Activated CD4-positive, alpha-beta T cell treated with anti-CD3 and anti-CD28 coated beads, Interleukin-2, amount 10 ng/mL, durations not matched to agents 24 days and 14 days (primary cell): Measurements from ENCODE around the gene RNF222. TPM values are rescaled to one million over a fixed set of nuclear protein-coding genes. Genes with fewer than 3 reads are reported as not detected.
"Not testable (repeated sequence)": the region's sequence is repeated elsewhere in the genome, so short reads cannot be mapped to it uniquely, and the experiment has no call there.

Experiments
- DNase-seq: peaks from one replicate; pipeline ENCODE4 v3.0.0; 2022
- H3K27ac Mint-ChIP-seq: one replicate; pipeline ENCODE4 v1.8.0; 2022; ENCODE audit warnings: mild to moderate bottlenecking, mixed read lengths
- H3K27me3 Mint-ChIP-seq: one replicate; pipeline ENCODE4 v1.8.0; 2022; ENCODE audit warnings: mixed read lengths
- H3K36me3 Mint-ChIP-seq: one replicate; pipeline ENCODE4 v1.8.0; 2022; ENCODE audit warnings: low read depth, mild to moderate bottlenecking, mixed read lengths
- H3K4me1 Mint-ChIP-seq: one replicate; pipeline ENCODE4 v1.8.0; 2021; ENCODE audit warnings: mixed read lengths
- H3K4me3 Mint-ChIP-seq: one replicate; pipeline ENCODE4 v1.8.0; 2022; ENCODE audit warnings: mild to moderate bottlenecking, moderate library complexity, mixed read lengths
- H3K9me3 Mint-ChIP-seq: one replicate; pipeline ENCODE4 v1.8.0; 2021; ENCODE audit warnings: mixed read lengths
- intact Hi-C: fragments of 100-400 bp; cut with micrococcal nuclease; formaldehyde crosslinking; loops from one replicate; pipeline ENCODE4 v1.15.1; 2023
- total RNA-seq: library from RNA; stranded (reverse); gene quantifications from 2 replicates; pipeline ENCODE4 v1.2.3, GENCODE V29; 2022

The RNF222 gene
- total RNA-seq, 1 donor from 2014 or later: not detected

DNA sequence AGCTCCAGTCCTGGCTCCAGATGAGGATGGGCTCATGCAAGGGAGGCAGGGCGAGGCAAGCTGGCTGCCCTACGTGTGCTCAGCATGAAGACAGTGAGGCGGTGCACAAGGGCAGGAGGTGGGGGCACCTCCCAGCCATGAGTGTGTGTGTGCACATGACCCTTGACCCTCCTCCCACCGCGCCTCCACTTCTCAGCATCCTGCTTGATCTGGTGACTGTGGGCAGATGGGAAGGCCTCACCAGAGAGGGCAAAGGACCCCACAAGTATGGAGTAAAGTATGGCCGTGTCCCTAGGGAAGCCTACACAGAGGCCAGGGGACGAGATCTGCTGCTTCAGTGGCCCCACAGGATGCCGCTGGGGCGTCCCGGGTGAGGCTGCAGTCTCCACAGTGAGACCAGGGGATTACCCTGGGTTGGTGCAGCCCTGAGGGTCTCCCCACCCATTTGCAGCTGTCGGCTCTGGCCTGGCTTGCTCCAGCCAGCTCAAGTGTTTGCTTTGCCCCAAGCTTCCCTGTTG lies 7.9 kb upstream of the RNF222 start:
- no peak for DNase-seq
- no peaks in the 10 kb centered on the region for H3K36me3 Mint-ChIP-seq
- no peak overlapping the region for H3K4me3 Mint-ChIP-seq
- H3K27me3 Mint-ChIP-seq: peaks cover 9% of the 10 kb centered on the region
- no peaks in the 10 kb centered on the region for H3K9me3 Mint-ChIP-seq
- intact Hi-C loops: no loop called here
- peaks cover 7% of the 10 kb centered on the region for H3K4me1 Mint-ChIP-seq
- H3K27ac Mint-ChIP-seq: no peak overlapping the region

GRCh38 chr17:8402921-8403536 lies 5.4 kb upstream of the RNF222 start:
- H3K4me3 Mint-ChIP-seq: no peak overlapping the region
- DNase-seq: no peak
- no peaks in the 10 kb centered on the region for H3K36me3 Mint-ChIP-seq
- H3K4me1 Mint-ChIP-seq: no peaks in the 10 kb centered on the region
- peaks cover 15% of the 10 kb centered on the region for H3K27me3 Mint-ChIP-seq
- intact Hi-C loops: no loop called here
- no peaks in the 10 kb centered on the region for H3K9me3 Mint-ChIP-seq
- H3K27ac Mint-ChIP-seq: no peak overlapping the region

- H3K27ac Mint-ChIP-seq: no peak overlapping the region
- no peaks in the 10 kb centered on the region for H3K9me3 Mint-ChIP-seq
- intact Hi-C loops: no loop called here
- H3K4me1 Mint-ChIP-seq: no peaks in the 10 kb centered on the region
- DNase-seq: no peak
- no peak overlapping the region for H3K4me3 Mint-ChIP-seq
- peaks cover 25% of the 10 kb centered on the region for H3K27me3 Mint-ChIP-seq
- no peaks in the 10 kb centered on the region for H3K36me3 Mint-ChIP-seq
Observed at GRCh38 chr17:8401107-8401506, 3.5 kb upstream of the RNF222 start.

- Mint-ChIP-seq H3K27me3 (peaks cover 38% of the 10 kb centered on the region), H3K36me3 (no peaks in the 10 kb centered on the region), H3K4me1 (peaks cover 2% of the 10 kb centered on the region), H3K9me3 (no peaks in the 10 kb centered on the region), H3K4me3 (no peak overlapping the region), H3K27ac (no peak overlapping the region)
- intact Hi-C loops: no loop called here
- DNase-seq: no peak
Observed at GRCh38 chr17:8398980-8399379, 1.4 kb upstream of the RNF222 start.

- H3K36me3 Mint-ChIP-seq, H3K4me3 Mint-ChIP-seq, H3K27ac Mint-ChIP-seq, intact Hi-C loops, H3K4me1 Mint-ChIP-seq, H3K9me3 Mint-ChIP-seq, DNase-seq: not testable (repeated sequence)
- H3K27me3 Mint-ChIP-seq: peaks cover 29% of the 10 kb centered on the region
Observed at GRCh38 chr17:8394497-8394896, 3.1 kb downstream of the RNF222 start.

GRCh38 chr17:8393470-8394231 lies 4.0 kb downstream of the RNF222 start:
- intact Hi-C loops: no loop called here

DNA sequence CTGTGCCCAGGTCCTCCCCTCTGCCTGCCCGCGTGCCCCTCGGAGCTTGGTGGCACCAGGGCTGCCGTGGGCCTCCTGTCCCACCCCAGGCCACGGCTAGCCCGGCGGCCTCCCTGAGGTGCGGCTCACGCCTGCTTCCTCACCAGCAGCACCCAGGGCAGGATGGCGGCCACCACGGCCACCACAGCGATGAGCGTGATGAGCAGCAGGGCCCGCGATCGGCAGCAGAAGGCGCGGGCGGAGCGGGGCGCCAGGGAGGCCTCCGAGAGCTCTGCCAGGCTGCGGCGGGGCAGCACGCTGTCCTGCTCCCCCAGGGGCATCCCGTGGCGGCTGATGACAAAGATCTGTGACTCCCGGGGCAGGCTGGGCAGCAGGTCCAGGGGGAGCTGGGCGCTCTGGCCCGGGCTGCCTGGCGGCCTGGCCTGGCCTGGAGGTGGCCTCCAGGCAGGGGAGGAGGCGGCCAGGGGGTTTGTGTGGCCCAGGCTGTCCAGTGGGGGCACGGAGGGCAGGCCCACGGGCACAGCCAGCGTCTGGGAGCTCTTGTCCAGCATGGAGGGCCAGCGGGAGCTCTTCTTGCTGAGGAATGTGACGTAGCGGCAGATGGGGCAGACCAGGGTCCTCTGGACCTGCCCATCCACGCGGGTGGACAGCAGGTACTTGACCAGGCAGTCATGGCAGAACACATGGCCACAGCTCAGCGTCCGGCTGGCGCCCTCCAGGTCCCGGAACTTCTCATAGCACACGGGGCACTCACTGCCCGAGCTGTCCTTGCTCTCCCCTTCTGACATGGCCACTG lies 4.8 kb downstream of the RNF222 start:
- H3K27me3 Mint-ChIP-seq: peaks cover 22% of the 10 kb centered on the region
- H3K4me1 Mint-ChIP-seq: peaks cover 9% of the 10 kb centered on the region
- H3K27ac Mint-ChIP-seq: no peak overlapping the region
- no peaks in the 10 kb centered on the region for H3K36me3 Mint-ChIP-seq
- H3K4me3 Mint-ChIP-seq: no peak overlapping the region
- intact Hi-C loops: no loop called here
- no peak for DNase-seq
- H3K9me3 Mint-ChIP-seq: no peaks in the 10 kb centered on the region

More at GRCh38 chr17:8393470-8394231, 4.0 kb downstream of the RNF222 start:
- H3K4me1 Mint-ChIP-seq: peaks cover 9% of the 10 kb centered on the region
- peak; percentile 77 for DNase-seq
- H3K9me3 Mint-ChIP-seq: no peaks in the 10 kb centered on the region
- H3K27me3 Mint-ChIP-seq: peaks cover 29% of the 10 kb centered on the region
- H3K27ac Mint-ChIP-seq: peak overlapping the region; percentile 81
- H3K4me3 Mint-ChIP-seq: peak overlapping the region; percentile 40
- H3K36me3 Mint-ChIP-seq: no peaks in the 10 kb centered on the region

- Mint-ChIP-seq H3K27me3 (peaks cover 17% of the 10 kb centered on the region), H3K27ac (no peak overlapping the region), H3K9me3 (no peaks in the 10 kb centered on the region), H3K4me1 (peaks cover 9% of the 10 kb centered on the region), H3K36me3 (no peaks in the 10 kb centered on the region), H3K4me3 (no peak overlapping the region)
- intact Hi-C loops: no loop called here
- no peak for DNase-seq
Observed at GRCh38 chr17:8392274-8392673, 5.4 kb downstream of the RNF222 start.

DNA sequence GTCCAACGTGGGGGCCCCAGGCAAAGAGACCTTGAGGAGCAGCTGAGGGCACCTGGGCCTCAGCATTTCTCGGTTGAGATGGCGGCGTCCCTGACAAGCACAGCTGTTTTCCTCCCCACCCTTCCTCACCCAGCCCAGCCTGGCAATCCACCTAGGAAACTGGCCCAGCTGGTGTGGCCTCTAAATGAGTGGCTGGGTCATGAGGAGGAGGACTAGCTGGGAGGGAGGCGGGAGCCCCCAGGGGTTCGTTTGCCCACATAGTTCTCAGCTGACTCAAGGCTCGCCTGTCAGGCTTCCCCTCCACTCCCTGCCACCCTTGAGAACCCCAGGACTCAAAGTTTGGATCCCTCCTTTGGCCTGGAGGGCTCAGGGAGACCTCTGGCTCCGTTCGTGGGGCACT lies 5.9 kb downstream of the RNF222 start:
- H3K36me3 Mint-ChIP-seq: no peaks in the 10 kb centered on the region

GRCh38 chr17:8387914-8388651 lies 9.5 kb downstream of the RNF222 start:
- intact Hi-C loops: loop anchor here (10.0 kb wide), 2 partner anchors 263 to 507 kb away; partner anchors contain the start of gene HES7
- H3K27ac Mint-ChIP-seq: no peak overlapping the region
- no peaks in the 10 kb centered on the region for H3K9me3 Mint-ChIP-seq
- no peaks in the 10 kb centered on the region for H3K27me3 Mint-ChIP-seq
- H3K4me3 Mint-ChIP-seq: no peak overlapping the region
- no peak for DNase-seq
- H3K36me3 Mint-ChIP-seq: peaks cover under 1% of the 10 kb centered on the region
- peaks cover 14% of the 10 kb centered on the region for H3K4me1 Mint-ChIP-seq

More for the DNA sequence above, 5.9 kb downstream of the RNF222 start:
- H3K27ac Mint-ChIP-seq: no peak overlapping the region
- no peak overlapping the region for H3K4me3 Mint-ChIP-seq
- peaks cover 10% of the 10 kb centered on the region for H3K4me1 Mint-ChIP-seq
- intact Hi-C loops: no loop called here
- H3K9me3 Mint-ChIP-seq: no peaks in the 10 kb centered on the region
- no peak for DNase-seq
- H3K27me3 Mint-ChIP-seq: peaks cover 16% of the 10 kb centered on the region

- Mint-ChIP-seq H3K4me1 (peaks cover 18% of the 10 kb centered on the region), H3K27me3 (no peaks in the 10 kb centered on the region), H3K4me3 (peak overlapping the region; percentile 20), H3K27ac (no peak overlapping the region), H3K9me3 (no peaks in the 10 kb centered on the region), H3K36me3 (peaks cover 13% of the 10 kb centered on the region)
- no peak for DNase-seq
- intact Hi-C loops: loop anchor here (10.0 kb wide), 2 partner anchors 262 to 508 kb away; partner anchors contain the start of gene HES7
Observed at GRCh38 chr17:8386841-8387240, 10.8 kb downstream of the RNF222 start.

GRCh38 chr17:8384801-8385378 lies 12.7 kb downstream of the RNF222 start:
- intact Hi-C loops: loop anchor here (10.0 kb wide), 2 partner anchors 260 to 510 kb away; partner anchors contain the start of gene HES7
- DNase-seq: no peak
- no peaks in the 10 kb centered on the region for H3K27me3 Mint-ChIP-seq
- peaks cover 32% of the 10 kb centered on the region for H3K36me3 Mint-ChIP-seq
- H3K4me3 Mint-ChIP-seq: peak overlapping the region; percentile 99
- H3K4me1 Mint-ChIP-seq: peaks cover 30% of the 10 kb centered on the region
- peak overlapping the region; percentile 95 for H3K27ac Mint-ChIP-seq
- H3K9me3 Mint-ChIP-seq: no peaks in the 10 kb centered on the region
